Karpas-422 (cell line): Measurements from ENCODE around the gene CHRD. TPM values are rescaled to one million over a fixed set of nuclear protein-coding genes. Genes with fewer than 3 reads are reported as not detected.

Experiments
- DNase-seq: peaks from one replicate; pipeline ENCODE4 v3.0.0-alpha.2; 2015
- H2AFZ ChIP-seq: fragments of 200-600 bp; sonication (generic); 2 replicates; pipeline ENCODE4 v1.6.1; 2014; ENCODE audit warnings: antibody characterized with exemption, low read length, mixed read lengths
- H3K27ac ChIP-seq: fragments of 200-600 bp; sonication (generic); 2 replicates; pipeline ENCODE4 v1.5.1; 2014; ENCODE audit warnings: mild to moderate bottlenecking, low read length, moderate library complexity
- H3K27me3 ChIP-seq: fragments of 200-600 bp; sonication (generic); 2 replicates; pipeline ENCODE4 v1.6.1; 2014; ENCODE audit warnings: low read length, mixed read lengths
- H3K36me3 ChIP-seq: fragments of 200-600 bp; sonication (generic); 2 replicates; pipeline ENCODE4 v1.6.1; 2014; ENCODE audit warnings: low read length, mixed read lengths; ENCODE audit not compliant: insufficient read depth
- H3K4me1 ChIP-seq: fragments of 200-600 bp; sonication (generic); 2 replicates; pipeline ENCODE4 v1.6.1; 2014; ENCODE audit warnings: mild to moderate bottlenecking, low read length, mixed read lengths
- H3K4me2 ChIP-seq: fragments of 200-600 bp; sonication (generic); 2 replicates; pipeline ENCODE4 v1.6.1; 2014; ENCODE audit warnings: low read length, low read depth, mild to moderate bottlenecking; ENCODE audit not compliant: poor library complexity, severe bottlenecking
- H3K4me3 ChIP-seq: fragments of 200-600 bp; sonication (generic); 2 replicates; pipeline ENCODE4 v1.5.1; 2014; ENCODE audit warnings: mild to moderate bottlenecking, antibody characterized with exemption, low read length, mixed read lengths
- H3K79me2 ChIP-seq: fragments of 200-600 bp; sonication (generic); 2 replicates; pipeline ENCODE4 v1.6.1; 2014; ENCODE audit warnings: mild to moderate bottlenecking, low read length, mixed read lengths
- H3K9ac ChIP-seq: fragments of 200-600 bp; sonication (generic); 2 replicates; pipeline ENCODE4 v1.6.0; 2014; ENCODE audit warnings: low read length
- H3K9me2 ChIP-seq: fragments of 200-600 bp; sonication (generic), shearing (Covaris generic); replicated peaks from 2 replicates; pipeline ENCODE4 v1.6.0; 2014; ENCODE audit warnings: mild to moderate bottlenecking, low read length, moderate library complexity; ENCODE audit not compliant: insufficient read depth
- H3K9me3 ChIP-seq: fragments of 300-700, 200-600 bp; sonication (generic); 2 replicates; pipeline ENCODE4 v1.6.1; 2014; ENCODE audit warnings: low read length, mixed read lengths
- H4K20me1 ChIP-seq: fragments of 200-600 bp; sonication (generic); 2 replicates; pipeline ENCODE4 v1.6.1; 2014; ENCODE audit warnings: mild to moderate bottlenecking, antibody characterized with exemption, low read length, low read depth; ENCODE audit not compliant: insufficient read depth
- total RNA-seq: library from RNA; depleted of rRNA; stranded (reverse); fragments of >200 nt; shearing (Covaris generic); gene quantifications from 2 replicates; pipeline ENCODE4 v1.2.3, GENCODE V29; 2014; ENCODE audit warnings: low replicate concordance

The CHRD gene
- total RNA-seq, 1 experiment from 2014 or later = 17.7 TPM

- peaks cover 6% of the 10 kb centered on the region for H3K36me3 ChIP-seq
- H3K4me3 ChIP-seq = no peak overlapping the region
- H3K79me2 ChIP-seq = peaks cover 32% of the 10 kb centered on the region
- peaks cover 29% of the 10 kb centered on the region for H3K4me1 ChIP-seq
- no peak for DNase-seq
- no peak overlapping the region for H2AFZ ChIP-seq
- H3K4me2 ChIP-seq = no peak overlapping the region
- no peak overlapping the region for H3K27ac ChIP-seq
- no peak overlapping the region for H3K9ac ChIP-seq
- no peaks in the 10 kb centered on the region for H3K27me3 ChIP-seq
- H4K20me1 ChIP-seq = no peaks in the 10 kb centered on the region
- no peaks in the 10 kb centered on the region for H3K9me3 ChIP-seq
- no peaks in the 10 kb centered on the region for H3K9me2 ChIP-seq
These were observed 890 bp downstream of the CHRD start for GRCh38 chr3:184380627-184381260.

GRCh38 chr3:184381261-184382224 lies 1.7 kb downstream of the CHRD start:
- Histone ChIP-seq H3K27me3 (no peaks in the 10 kb centered on the region), H3K9ac (no peak overlapping the region), H3K4me3 (no peak overlapping the region)

GRCh38 chr3:184382326-184383032 lies 2.6 kb downstream of the CHRD start:
- DNase-seq = no peak
- H3K4me1 ChIP-seq = peaks cover 13% of the 10 kb centered on the region
- H3K79me2 ChIP-seq = peaks cover 17% of the 10 kb centered on the region
- H3K27me3 ChIP-seq = no peaks in the 10 kb centered on the region
- no peaks in the 10 kb centered on the region for H3K9me3 ChIP-seq
- no peak overlapping the region for H3K4me3 ChIP-seq
- H3K36me3 ChIP-seq = 0 out of 2 replicates have a peak, but pooled peaks cover 4% of the 10 kb centered on the region
- H4K20me1 ChIP-seq = no peaks in the 10 kb centered on the region
- H3K9ac ChIP-seq = no peak overlapping the region
- no peaks in the 10 kb centered on the region for H3K9me2 ChIP-seq
- H3K4me2 ChIP-seq = no peak overlapping the region
- no peak overlapping the region for H2AFZ ChIP-seq
- no peak overlapping the region for H3K27ac ChIP-seq

More at GRCh38 chr3:184381261-184382224, 1.7 kb downstream of the CHRD start:
- 0 out of 2 replicates have a peak, but pooled peaks cover 4% of the 10 kb centered on the region for H3K36me3 ChIP-seq
- no peak overlapping the region for H2AFZ ChIP-seq
- DNase-seq = no peak
- peaks cover 26% of the 10 kb centered on the region for H3K79me2 ChIP-seq
- no peaks in the 10 kb centered on the region for H3K9me2 ChIP-seq
- no peaks in the 10 kb centered on the region for H4K20me1 ChIP-seq
- H3K4me2 ChIP-seq = no peak overlapping the region
- no peaks in the 10 kb centered on the region for H3K9me3 ChIP-seq
- peaks cover 22% of the 10 kb centered on the region for H3K4me1 ChIP-seq
- H3K27ac ChIP-seq = no peak overlapping the region

GRCh38 chr3:184383033-184383740 lies 3.3 kb downstream of the CHRD start:
- Histone ChIP-seq H3K4me2 (no peak overlapping the region), H3K9ac (no peak overlapping the region), H3K4me3 (no peak overlapping the region), H3K9me3 (no peaks in the 10 kb centered on the region), H4K20me1 (no peaks in the 10 kb centered on the region), H3K27me3 (no peaks in the 10 kb centered on the region), H3K79me2 (peaks cover 11% of the 10 kb centered on the region), H3K36me3 (0 out of 2 replicates have a peak, but pooled peaks cover 4% of the 10 kb centered on the region), H3K9me2 (no peaks in the 10 kb centered on the region), H3K4me1 (peaks cover 12% of the 10 kb centered on the region), H2AFZ (no peak overlapping the region), H3K27ac (no peak overlapping the region)
- DNase-seq = no peak

- DNase-seq = no peak
- no peaks in the 10 kb centered on the region for H3K79me2 ChIP-seq
- peaks cover 3% of the 10 kb centered on the region; the same call in 1 of the 2 replicates for H4K20me1 ChIP-seq
- H3K27ac ChIP-seq = no peak overlapping the region
- no peaks in the 10 kb centered on the region for H3K9me3 ChIP-seq
- no peak overlapping the region for H3K4me2 ChIP-seq
- no peaks in the 10 kb centered on the region for H3K27me3 ChIP-seq
- H3K4me3 ChIP-seq = no peak overlapping the region
- H3K36me3 ChIP-seq = 0 out of 2 replicates have a peak, but pooled peaks cover 4% of the 10 kb centered on the region
- no peaks in the 10 kb centered on the region for H3K9me2 ChIP-seq
- no peak overlapping the region for H3K9ac ChIP-seq
- peaks cover under 1% of the 10 kb centered on the region; the same call in 1 of the 2 replicates for H3K4me1 ChIP-seq
- no peak overlapping the region for H2AFZ ChIP-seq
These were observed 4.5 kb downstream of the CHRD start for GRCh38 chr3:184384342-184384741.

- no peaks in the 10 kb centered on the region for H3K4me1 ChIP-seq
- H2AFZ ChIP-seq = no peak overlapping the region
- no peaks in the 10 kb centered on the region for H3K79me2 ChIP-seq
- peaks cover 8% of the 10 kb centered on the region; the same call in 1 of the 2 replicates for H4K20me1 ChIP-seq
- no peak overlapping the region for H3K9ac ChIP-seq
- H3K27me3 ChIP-seq = no peaks in the 10 kb centered on the region
- DNase-seq = no peak
- no peak overlapping the region for H3K4me2 ChIP-seq
- H3K9me2 ChIP-seq = no peaks in the 10 kb centered on the region
- H3K27ac ChIP-seq = no peak overlapping the region
- no peaks in the 10 kb centered on the region for H3K9me3 ChIP-seq
- H3K4me3 ChIP-seq = no peak overlapping the region
- peaks cover 4% of the 10 kb centered on the region; the same call in 1 of the 2 replicates for H3K36me3 ChIP-seq
These were observed 5.1 kb downstream of the CHRD start for GRCh38 chr3:184384856-184385422.

- no peak for DNase-seq
- H3K27ac ChIP-seq = no peak overlapping the region
- H2AFZ ChIP-seq = no peak overlapping the region
- no peaks in the 10 kb centered on the region for H3K4me1 ChIP-seq
- no peaks in the 10 kb centered on the region for H3K9me2 ChIP-seq
- no peak overlapping the region for H3K9ac ChIP-seq
- no peak overlapping the region for H3K4me2 ChIP-seq
- H3K27me3 ChIP-seq = no peaks in the 10 kb centered on the region
- H4K20me1 ChIP-seq = peaks cover 8% of the 10 kb centered on the region; the same call in 1 of the 2 replicates
- H3K36me3 ChIP-seq = peaks cover 4% of the 10 kb centered on the region; the same call in 1 of the 2 replicates
- H3K4me3 ChIP-seq = no peak overlapping the region
- H3K79me2 ChIP-seq = no peaks in the 10 kb centered on the region
- H3K9me3 ChIP-seq = no peaks in the 10 kb centered on the region
These were observed 6.4 kb downstream of the CHRD start for GRCh38 chr3:184386047-184386806.
